SK-N-SH (cell line): ENCODE data around the gene PLD1.

ENCODE experiments used
- FOXM1 ChIP-seq: IDR thresholded peaks from 2 replicates; pipeline ENCODE4 v1.4.0; 2012; ENCODE audit warnings: low read depth, mild to moderate bottlenecking
- TF ChIP-seq, protein P1 (sequence below): fragments of 200-600 bp; sonication (generic); IDR thresholded peaks from 2 replicates; pipeline ENCODE4 v1.6.1; 2017; ENCODE audit warnings: antibody characterized with exemption, mild to moderate bottlenecking, moderate library complexity

DNA sequence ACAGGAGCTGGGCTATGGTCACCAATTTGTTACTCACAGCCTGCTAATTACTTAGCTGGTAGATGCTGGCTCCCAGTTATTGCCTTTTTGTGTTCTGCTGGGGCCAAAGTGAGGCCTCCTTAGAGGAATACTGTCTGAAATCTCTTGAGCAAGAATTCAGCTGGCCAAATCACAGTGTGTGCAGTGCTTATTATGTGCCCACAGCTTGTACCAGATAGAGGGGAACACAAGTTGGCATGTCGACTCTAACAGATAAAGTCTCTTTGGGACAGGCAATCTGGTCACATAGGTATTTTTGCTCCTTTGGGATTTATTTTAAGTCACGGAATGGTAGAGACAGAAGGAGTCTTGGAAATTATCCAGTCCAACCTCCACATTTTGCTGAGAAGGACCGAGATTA is 26.6 kb upstream of the PLD1 start:
- TF ChIP-seq, protein P1, sequence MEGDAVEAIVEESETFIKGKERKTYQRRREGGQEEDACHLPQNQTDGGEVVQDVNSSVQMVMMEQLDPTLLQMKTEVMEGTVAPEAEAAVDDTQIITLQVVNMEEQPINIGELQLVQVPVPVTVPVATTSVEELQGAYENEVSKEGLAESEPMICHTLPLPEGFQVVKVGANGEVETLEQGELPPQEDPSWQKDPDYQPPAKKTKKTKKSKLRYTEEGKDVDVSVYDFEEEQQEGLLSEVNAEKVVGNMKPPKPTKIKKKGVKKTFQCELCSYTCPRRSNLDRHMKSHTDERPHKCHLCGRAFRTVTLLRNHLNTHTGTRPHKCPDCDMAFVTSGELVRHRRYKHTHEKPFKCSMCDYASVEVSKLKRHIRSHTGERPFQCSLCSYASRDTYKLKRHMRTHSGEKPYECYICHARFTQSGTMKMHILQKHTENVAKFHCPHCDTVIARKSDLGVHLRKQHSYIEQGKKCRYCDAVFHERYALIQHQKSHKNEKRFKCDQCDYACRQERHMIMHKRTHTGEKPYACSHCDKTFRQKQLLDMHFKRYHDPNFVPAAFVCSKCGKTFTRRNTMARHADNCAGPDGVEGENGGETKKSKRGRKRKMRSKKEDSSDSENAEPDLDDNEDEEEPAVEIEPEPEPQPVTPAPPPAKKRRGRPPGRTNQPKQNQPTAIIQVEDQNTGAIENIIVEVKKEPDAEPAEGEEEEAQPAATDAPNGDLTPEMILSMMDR: no peak
- no peak for TF ChIP-seq FOXM1
